Measurements from ENCODE around the gene CDKL2. TPM values are rescaled to one million over a fixed set of nuclear protein-coding genes. Genes with fewer than 3 reads are reported as not detected.
"Not testable (repeated sequence)": the region's sequence is repeated elsewhere in the genome, so short reads cannot be mapped to it uniquely, and the experiment has no call there.

Gene CDKL2
- polyA plus RNA-seq, 1 experiment = 0.38 TPM

DNA sequence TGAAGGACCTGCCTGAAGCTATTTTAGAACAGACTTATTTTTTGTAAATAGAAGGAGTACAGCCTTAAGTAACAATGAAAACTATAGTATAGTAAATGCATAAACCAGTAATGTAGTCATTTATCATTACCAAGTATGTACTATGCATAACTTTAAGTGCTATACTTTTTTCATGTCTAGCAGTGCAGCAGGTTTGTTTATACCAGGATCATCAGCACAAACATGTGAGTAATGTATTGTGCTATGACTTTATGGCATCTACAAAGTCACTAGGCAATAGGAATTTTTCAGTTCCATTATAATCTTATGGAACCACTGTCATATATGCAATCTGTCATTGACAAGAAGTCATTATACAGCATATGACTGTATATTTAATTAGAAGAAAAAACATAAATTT, 77.9 kb downstream of the CDKL2 start:
- TF ChIP-seq, protein P1, sequence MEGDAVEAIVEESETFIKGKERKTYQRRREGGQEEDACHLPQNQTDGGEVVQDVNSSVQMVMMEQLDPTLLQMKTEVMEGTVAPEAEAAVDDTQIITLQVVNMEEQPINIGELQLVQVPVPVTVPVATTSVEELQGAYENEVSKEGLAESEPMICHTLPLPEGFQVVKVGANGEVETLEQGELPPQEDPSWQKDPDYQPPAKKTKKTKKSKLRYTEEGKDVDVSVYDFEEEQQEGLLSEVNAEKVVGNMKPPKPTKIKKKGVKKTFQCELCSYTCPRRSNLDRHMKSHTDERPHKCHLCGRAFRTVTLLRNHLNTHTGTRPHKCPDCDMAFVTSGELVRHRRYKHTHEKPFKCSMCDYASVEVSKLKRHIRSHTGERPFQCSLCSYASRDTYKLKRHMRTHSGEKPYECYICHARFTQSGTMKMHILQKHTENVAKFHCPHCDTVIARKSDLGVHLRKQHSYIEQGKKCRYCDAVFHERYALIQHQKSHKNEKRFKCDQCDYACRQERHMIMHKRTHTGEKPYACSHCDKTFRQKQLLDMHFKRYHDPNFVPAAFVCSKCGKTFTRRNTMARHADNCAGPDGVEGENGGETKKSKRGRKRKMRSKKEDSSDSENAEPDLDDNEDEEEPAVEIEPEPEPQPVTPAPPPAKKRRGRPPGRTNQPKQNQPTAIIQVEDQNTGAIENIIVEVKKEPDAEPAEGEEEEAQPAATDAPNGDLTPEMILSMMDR (IDR thresholded peaks at IDR 0.05; ENCODE audit: insufficient read depth, low read depth, low read length) = no peak
- DNase-seq (ENCODE audit: low read depth) = no peak
- H3K4me3 ChIP-seq (ENCODE audit: low read depth, low read length) = no peak overlapping the region
- no peaks in the 10 kb centered on the region for H3K36me3 ChIP-seq (ENCODE audit: control insufficient read depth, insufficient read depth, low read length)
- POLR2A ChIA-PET = no interaction called here
- no peaks in the 10 kb centered on the region for H3K27me3 ChIP-seq (ENCODE audit: control insufficient read depth, insufficient read depth, low read length)
- CTCF ChIA-PET = interaction anchor here (1.1 kb wide), 1 partner anchor 295 kb away, joined by 3 read pairs; no protein-coding TSS in a partner anchor

DNA sequence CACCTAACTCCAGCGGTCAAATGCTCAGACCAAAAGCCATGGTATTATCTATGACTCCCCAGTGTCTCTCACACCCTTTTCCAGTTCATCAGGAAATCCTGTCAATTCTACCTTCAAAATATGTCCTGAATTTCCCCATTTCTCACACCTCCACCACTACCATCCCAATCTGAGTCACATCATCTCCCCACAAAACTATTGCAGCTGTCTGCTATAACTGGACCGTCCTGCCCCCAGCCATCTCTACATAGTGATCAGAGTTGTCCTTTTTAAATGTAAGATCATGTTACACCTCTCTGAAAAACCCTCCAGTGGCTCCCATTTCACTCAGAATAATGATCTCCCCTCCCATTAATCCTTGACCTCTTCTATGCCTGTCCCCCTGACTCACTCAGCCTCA, 81.3 kb downstream of the CDKL2 start:
- TF ChIP-seq, protein P1 (IDR thresholded peaks at IDR 0.05; ENCODE audit: insufficient read depth, low read depth, low read length) = no peak
- POLR2A ChIA-PET = no interaction called here
- no peak for DNase-seq (ENCODE audit: low read depth)
- H3K4me3 ChIP-seq (ENCODE audit: low read depth, low read length) = no peak overlapping the region
- H3K36me3 ChIP-seq (ENCODE audit: control insufficient read depth, insufficient read depth, low read length) = no peaks in the 10 kb centered on the region
- no peaks in the 10 kb centered on the region for H3K27me3 ChIP-seq (ENCODE audit: control insufficient read depth, insufficient read depth, low read length)
- CTCF ChIA-PET = no interaction called here

DNA sequence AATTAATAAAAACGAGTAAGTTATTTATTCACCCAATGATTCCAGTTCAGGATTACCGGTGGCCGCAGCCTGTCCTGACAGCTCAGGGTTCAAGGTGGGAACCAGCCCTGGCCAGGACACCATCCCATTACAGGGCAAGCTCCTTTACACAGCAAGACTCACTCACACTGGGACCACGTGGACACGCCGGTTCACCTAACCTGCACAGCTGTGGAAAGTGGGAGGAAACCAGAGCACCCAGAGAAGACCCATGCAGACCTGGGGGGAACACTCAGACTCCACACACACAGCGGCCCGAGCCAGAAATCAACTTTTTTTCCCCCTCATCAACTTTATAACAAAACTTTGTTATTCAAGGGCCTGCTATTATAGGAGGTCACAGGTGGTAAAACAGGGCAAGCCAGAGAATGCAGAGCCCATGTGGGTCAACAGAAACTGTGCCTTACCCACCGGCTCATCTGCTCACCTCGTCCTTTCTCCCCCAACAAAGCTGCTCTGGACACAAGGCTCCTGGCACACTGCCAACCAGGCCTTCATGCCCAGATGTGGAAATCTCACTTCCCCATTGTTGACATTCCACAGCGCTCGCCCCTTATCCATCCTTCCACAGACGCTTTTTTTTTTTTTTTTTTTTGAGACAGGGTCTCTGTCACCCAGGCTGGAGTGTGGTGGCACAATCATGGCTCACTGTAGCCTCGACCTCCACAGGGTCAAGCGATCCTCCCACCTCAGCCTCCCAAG, 82.5 kb downstream of the CDKL2 start:
- TF ChIP-seq, protein P1 (IDR thresholded peaks at IDR 0.05; ENCODE audit: insufficient read depth, low read depth, low read length) = no peak
- DNase-seq (ENCODE audit: low read depth) = no peak
- Histone ChIP-seq H3K4me3 (ENCODE audit: low read depth, low read length) (no peak overlapping the region), H3K27me3 (ENCODE audit: control insufficient read depth, insufficient read depth, low read length) (no peaks in the 10 kb centered on the region), H3K36me3 (ENCODE audit: control insufficient read depth, insufficient read depth, low read length) (no peaks in the 10 kb centered on the region)
- ChIA-PET POLR2A (no interaction called here), CTCF (interaction anchor here (0.7 to 1.6 kb wide), 3 partner anchors 9 to 1714 kb away, joined by 3 to 5 read pairs (median 3); partner anchors contain the start of genes ODAPH, RCHY1 and THAP6)

DNA sequence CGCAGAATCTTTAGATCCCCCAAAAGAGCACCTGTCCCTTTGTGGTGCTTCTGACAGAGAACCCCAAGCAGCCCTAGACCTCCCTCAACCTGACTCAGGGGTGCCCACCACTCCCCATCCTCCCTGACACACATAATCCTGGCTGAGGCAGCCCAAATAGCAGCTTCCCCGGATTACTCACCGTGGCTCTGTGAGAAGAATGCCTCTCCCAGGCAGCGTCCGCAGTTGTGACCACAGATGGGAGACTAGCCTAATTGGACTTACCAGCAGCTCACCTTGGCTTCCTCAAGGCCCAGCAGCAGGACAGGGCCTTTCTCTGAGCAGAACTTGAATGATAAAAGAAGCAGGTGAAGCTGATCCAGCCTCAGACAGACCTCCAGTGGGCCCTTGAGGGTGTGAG, 84.8 kb downstream of the CDKL2 start:
- ChIA-PET POLR2A (no interaction called here), CTCF (interaction anchor here (0.8 kb wide), 1 partner anchor 32 kb away, joined by 3 read pairs; no protein-coding TSS in a partner anchor)
- no peaks in the 10 kb centered on the region for H3K36me3 ChIP-seq (ENCODE audit: control insufficient read depth, insufficient read depth, low read length)
- TF ChIP-seq, protein P1 (IDR thresholded peaks at IDR 0.05; ENCODE audit: insufficient read depth, low read depth, low read length) = no peak
- H3K27me3 ChIP-seq (ENCODE audit: control insufficient read depth, insufficient read depth, low read length) = no peaks in the 10 kb centered on the region
- no peak overlapping the region for H3K4me3 ChIP-seq (ENCODE audit: low read depth, low read length)
- DNase-seq (ENCODE audit: low read depth) = no peak

DNA sequence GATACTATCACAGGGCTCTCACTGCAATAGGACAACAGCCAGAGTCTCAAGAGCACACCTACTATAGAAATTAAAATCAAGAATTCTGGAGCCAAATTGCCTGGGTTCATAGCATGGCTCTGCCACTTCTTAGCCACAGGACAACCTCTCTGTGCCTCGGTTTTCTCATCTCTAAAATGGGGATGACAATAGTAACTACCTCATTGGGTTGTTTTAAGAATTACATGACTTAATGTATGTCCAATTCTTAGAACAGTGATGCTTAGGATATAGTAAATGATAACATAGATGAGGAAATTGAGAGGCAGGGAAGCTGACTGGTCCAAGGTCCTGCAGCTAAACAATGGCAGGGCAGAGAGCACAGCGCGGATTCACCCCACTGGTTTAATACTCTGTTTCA, 85.5 kb downstream of the CDKL2 start:
- Histone ChIP-seq H3K36me3 (ENCODE audit: control insufficient read depth, insufficient read depth, low read length) (no peaks in the 10 kb centered on the region), H3K4me3 (ENCODE audit: low read depth, low read length) (no peak overlapping the region), H3K27me3 (ENCODE audit: control insufficient read depth, insufficient read depth, low read length) (no peaks in the 10 kb centered on the region)
- DNase-seq (ENCODE audit: low read depth) = no peak
- ChIA-PET CTCF (no interaction called here), POLR2A (no interaction called here)
- TF ChIP-seq, protein P1 (IDR thresholded peaks at IDR 0.05; ENCODE audit: insufficient read depth, low read depth, low read length) = no peak

DNA sequence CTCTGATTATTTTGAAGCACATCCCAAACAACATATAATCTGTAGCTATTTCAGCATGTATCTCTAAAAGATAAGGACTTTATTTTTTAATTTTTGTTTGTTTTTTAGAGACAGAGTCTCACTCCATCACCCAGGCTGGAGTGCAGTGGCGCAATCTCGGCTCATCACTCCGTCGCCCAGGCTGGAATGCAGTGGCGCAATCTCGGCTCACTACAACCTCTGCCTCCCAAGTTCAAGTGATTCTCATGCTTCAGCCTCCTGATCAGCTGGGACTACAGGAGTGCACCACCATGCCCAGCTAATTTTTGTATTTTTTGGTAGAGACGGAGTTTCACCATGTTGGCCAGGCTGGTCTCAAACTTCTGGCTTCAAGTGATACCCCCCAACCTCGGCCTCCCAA, 86.1 kb downstream of the CDKL2 start:
- CTCF ChIA-PET = interaction anchor here (1.1 kb wide), 1 partner anchor 17 kb away, joined by 3 read pairs; no protein-coding TSS in a partner anchor
- DNase-seq (ENCODE audit: low read depth); POLR2A ChIA-PET; H3K27me3 ChIP-seq (ENCODE audit: control insufficient read depth, insufficient read depth, low read length); H3K4me3 ChIP-seq (ENCODE audit: low read depth, low read length); H3K36me3 ChIP-seq (ENCODE audit: control insufficient read depth, insufficient read depth, low read length): not testable (repeated sequence)

Data from BJ (cell line).